SJSA1 (cell line): Measurements from ENCODE around the gene RNF181. TPM values are rescaled to one million over a fixed set of nuclear protein-coding genes. Genes with fewer than 3 reads are reported as not detected.
"Not testable (repeated sequence)": the region's sequence is repeated elsewhere in the genome, so short reads cannot be mapped to it uniquely, and the experiment has no call there.

Experiments
- DNase-seq, 2 experiments: peaks; one replicate each; pipeline ENCODE4 v3.0.0-alpha.2; 2015 to 2020; ENCODE audit warnings: low spot score in 2 of 2, low read depth in 1 of 2
- H3K27ac ChIP-seq: fragments of 250-450 bp; sonication (Bioruptor Pico); 2 replicates; pipeline ENCODE4 v1.5.1; 2020; ENCODE audit warnings: mild to moderate bottlenecking, moderate library complexity
- H3K27me3 ChIP-seq: fragments of 250-450 bp; sonication (Bioruptor Pico); replicated peaks from 2 replicates; pipeline ENCODE4 v1.5.1; 2020; ENCODE audit warnings: mild to moderate bottlenecking, moderate library complexity
- H3K36me3 ChIP-seq: fragments of 250-450 bp; sonication (Bioruptor Pico); 2 replicates; pipeline ENCODE4 v1.5.1; 2020; ENCODE audit warnings: mild to moderate bottlenecking
- H3K4me1 ChIP-seq: fragments of 250-450 bp; sonication (Bioruptor Pico); replicated peaks from 2 replicates; pipeline ENCODE4 v1.6.1; 2021; ENCODE audit warnings: mild to moderate bottlenecking
- H3K4me3 ChIP-seq: fragments of 250-450 bp; sonication (Bioruptor Pico); 2 replicates; pipeline ENCODE4 v1.5.1; 2020; ENCODE audit warnings: mild to moderate bottlenecking
- H3K9me3 ChIP-seq: fragments of 250-450 bp; sonication (Bioruptor Pico); replicated peaks from 2 replicates; pipeline ENCODE4 v1.5.1; 2020; ENCODE audit warnings: mild to moderate bottlenecking
- total RNA-seq: library from RNA; depleted of rRNA; stranded (reverse); fragments of >200 nt; shearing (Covaris generic); gene quantifications from 2 replicates; pipeline ENCODE4 v1.2.3, GENCODE V29; 2014

Gene RNF181
- total RNA-seq, 1 experiment from 2014 or later = 212 TPM

DNA sequence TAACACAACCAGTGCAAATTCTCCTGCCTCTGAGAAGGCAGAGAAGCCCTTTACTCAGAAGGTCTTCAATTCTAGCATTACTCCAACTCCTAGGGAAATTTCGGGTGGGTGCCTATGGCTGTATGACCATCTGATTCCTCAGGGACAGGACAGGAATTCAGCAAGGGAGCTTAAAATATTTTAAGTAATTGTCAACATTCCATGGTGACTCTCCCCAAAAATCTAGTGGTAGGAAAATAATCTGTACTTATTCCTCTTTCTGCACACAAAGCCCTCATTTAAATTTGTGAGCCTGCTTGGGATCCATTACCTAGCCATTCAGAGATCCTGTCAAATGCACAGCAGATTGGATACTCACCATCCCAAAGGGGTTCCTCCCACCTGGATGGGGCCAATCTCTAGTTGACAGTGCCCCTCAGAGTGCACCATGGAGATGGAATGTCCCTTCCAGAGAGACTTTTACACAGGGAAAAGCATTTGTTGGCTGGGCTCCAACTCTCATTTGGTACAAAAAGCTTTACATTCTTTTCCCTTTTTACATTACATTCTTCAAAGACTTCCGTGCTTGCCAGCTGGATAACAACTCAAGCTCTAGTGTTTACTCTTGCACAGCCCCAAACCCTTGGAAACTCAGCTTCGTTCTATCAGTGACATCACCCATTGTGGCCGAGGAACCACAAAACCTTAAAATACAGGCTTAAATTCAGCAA is 10.0 kb downstream of the RNF181 start:
- peak overlapping the region; percentile 42 for H3K27ac ChIP-seq
- no peaks in the 10 kb centered on the region for H3K27me3 ChIP-seq
- no peak overlapping the region for H3K4me3 ChIP-seq
- H3K9me3 ChIP-seq = no peaks in the 10 kb centered on the region
- peaks cover 31% of the 10 kb centered on the region for H3K36me3 ChIP-seq
- DNase-seq = peak; percentile 92 to 95
- H3K4me1 ChIP-seq = peaks cover 44% of the 10 kb centered on the region

GRCh38 chr2:85606116-85606455 is 10.5 kb downstream of the RNF181 start:
- H3K36me3 ChIP-seq = peaks cover 31% of the 10 kb centered on the region
- peaks cover 47% of the 10 kb centered on the region for H3K4me1 ChIP-seq
- H3K27me3 ChIP-seq = no peaks in the 10 kb centered on the region
- DNase-seq = no peak
- H3K4me3 ChIP-seq = no peak overlapping the region
- no peaks in the 10 kb centered on the region for H3K9me3 ChIP-seq
- peak overlapping the region; percentile 54 for H3K27ac ChIP-seq

DNA sequence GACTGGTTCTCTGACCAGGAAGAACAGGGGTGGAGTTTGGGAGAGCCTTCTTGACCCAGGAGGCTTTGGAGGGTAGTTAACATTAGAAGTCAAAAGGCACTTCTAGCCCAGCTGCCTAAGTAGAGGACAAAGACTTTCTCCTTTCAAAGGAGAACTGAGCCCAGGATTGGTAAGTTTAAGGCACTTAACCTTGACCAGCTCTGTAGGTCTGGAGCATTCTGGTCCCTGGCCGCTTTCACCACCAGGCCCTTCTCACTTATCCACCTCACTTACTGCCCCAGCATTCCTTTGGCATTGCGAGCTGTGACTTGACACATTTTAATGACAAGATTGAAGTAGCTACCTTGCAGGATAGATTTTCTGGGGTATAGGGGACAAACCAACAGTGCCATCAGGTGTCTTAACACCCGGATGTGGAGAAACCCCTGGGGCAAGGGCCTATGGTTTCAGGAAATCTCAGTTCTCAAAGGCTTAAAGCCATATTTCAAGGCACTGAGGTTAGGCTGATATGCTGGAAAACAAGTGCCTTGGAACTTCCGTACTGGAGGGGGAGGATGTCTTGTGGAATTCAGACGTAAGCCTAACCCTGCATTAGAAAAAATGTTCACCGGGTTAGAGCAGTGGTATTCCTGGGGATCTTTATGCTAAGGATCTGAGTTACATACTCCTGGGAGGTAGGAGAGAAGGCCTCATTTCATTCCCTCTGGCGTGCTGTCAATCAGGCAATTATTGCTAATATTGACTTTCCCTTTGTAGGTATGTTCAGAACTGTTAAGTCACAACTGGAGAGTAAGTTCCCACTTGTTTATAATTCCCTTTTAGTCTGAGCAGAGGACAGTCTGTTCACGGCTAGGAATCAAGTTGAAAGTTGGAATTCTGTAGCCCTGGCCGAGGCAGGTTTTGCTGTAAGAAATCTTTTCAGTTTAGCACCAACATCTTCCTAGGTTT is 12.0 kb downstream of the RNF181 start:
- Histone ChIP-seq H3K9me3 (no peaks in the 10 kb centered on the region; the same call in 1 of the 2 replicates), H3K36me3 (peaks cover 35% of the 10 kb centered on the region), H3K27me3 (no peaks in the 10 kb centered on the region), H3K27ac (no peak overlapping the region), H3K4me3 (no peak overlapping the region), H3K4me1 (peaks cover 46% of the 10 kb centered on the region)
- DNase-seq = no peak

DNA sequence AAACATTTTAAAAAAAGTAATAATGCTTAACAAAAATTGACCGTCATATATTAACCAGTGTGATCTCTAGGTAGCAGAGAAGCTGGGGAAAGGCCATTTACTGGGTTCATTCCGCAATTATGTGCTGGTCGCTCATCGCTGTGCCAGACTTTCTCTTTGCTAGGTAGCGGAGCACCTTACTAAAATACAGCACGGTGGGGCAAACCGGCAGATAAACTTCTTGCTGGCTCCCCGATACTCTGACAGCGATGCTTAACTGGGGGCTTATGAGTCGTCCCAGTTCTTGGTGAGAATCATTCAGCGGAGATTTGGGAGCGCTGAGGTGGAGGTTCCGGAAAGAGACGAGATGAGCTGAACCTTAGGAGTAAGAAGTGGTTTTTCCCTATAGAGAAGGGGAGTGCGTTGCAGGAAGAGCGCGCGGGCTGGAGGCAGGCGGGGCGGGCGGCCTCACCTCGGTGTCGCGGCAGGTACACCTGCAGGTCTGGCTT is 15.7 kb downstream of the RNF181 start:
- Histone ChIP-seq H3K4me1 (peaks cover 27% of the 10 kb centered on the region), H3K27ac (0 out of 2 replicates have a peak overlapping the region, but pooled peaks have one; percentile 37), H3K4me3 (peak overlapping the region; percentile 90), H3K9me3 (no peaks in the 10 kb centered on the region; the same call in 1 of the 2 replicates), H3K36me3 (peaks cover 38% of the 10 kb centered on the region), H3K27me3 (no peaks in the 10 kb centered on the region)
- DNase-seq = no peak

- peak; percentile 81 to 91 for DNase-seq
- Histone ChIP-seq H3K27me3 (no peaks in the 10 kb centered on the region), H3K27ac (peak within 1 kb of the TSS; percentile 52), H3K9me3 (no peaks in the 10 kb centered on the region; the same call in 1 of the 2 replicates), H3K36me3 (peaks cover 40% of the 10 kb centered on the region), H3K4me1 (peaks cover 21% of the 10 kb centered on the region), H3K4me3 (peak within 1 kb of the TSS; percentile 90)
Observed at GRCh38 chr2:85611705-85612587, 16.4 kb downstream of the RNF181 start, which contains the start of gene C2orf68. C2orf68 (minus strand) TSS chr2:85612066; CDS start chr2:85611984, 82 bp downstream.

DNA sequence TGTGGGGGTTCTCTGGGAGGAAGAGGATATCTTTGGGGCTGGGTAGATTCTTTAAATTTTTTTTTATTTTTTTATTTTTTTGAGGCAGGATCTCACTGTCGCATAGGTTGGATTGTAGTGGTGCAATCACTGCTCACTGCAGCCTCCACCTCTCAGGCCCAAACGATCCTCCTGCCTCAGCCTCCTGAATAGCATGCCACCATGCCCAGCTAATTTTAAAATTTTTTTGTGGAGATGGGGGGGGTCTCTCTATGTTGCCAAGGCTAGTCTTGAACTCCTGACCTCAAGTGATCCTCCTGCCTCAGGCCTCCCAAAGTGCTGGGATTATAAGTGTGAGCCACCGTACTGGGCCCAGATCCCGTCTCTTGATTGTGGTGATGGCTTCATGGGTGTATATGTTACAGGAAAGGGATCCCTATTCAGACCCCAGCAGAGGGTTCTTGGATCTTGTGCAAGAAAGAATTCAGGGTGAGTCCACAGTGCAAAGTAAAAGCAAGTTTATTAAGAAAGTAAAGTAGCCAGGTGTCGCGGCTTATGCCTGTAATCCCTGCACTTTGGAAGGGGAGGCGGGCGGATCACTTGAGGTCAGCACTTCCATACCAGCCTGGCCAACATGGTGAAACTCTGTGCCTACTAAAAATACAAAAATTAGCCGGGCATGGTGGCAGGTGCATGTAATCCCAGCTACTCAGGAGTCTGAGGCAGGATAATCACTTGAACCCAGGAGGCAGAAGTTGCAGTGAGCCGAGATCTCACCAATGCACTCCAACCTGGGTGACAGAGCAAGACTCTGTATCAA is 18.4 kb downstream of the RNF181 start:
- Histone ChIP-seq H3K4me3 (no peak overlapping the region), H3K36me3 (peaks cover 42% of the 10 kb centered on the region), H3K27me3 (no peaks in the 10 kb centered on the region), H3K9me3 (no peaks in the 10 kb centered on the region; the same call in 1 of the 2 replicates), H3K4me1 (peaks cover 25% of the 10 kb centered on the region), H3K27ac (no peak overlapping the region)
- no peak for DNase-seq

DNA sequence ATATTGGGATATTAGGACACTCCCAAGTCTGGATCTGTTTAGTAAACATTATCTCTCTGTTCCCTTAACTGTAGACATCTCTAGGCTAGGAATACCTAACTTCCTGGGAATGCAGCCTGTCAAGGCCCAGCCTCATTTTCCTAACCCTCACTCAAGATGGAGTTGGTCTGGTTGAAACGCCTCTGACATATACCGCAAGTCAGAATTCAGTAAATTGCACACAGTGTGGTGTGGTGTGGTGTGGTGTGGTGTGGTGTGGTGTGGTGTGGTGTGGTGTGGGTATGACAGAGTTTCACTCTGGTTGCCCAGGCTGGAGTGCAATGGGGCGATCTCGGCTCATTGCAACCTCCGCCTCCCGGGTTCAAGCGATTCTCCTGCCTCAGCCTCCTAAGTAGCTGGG is 19.2 kb downstream of the RNF181 start:
- not testable (repeated sequence) for H3K9me3 ChIP-seq

GRCh38 chr2:85615413-85615728 is 19.8 kb downstream of the RNF181 start:
- no peaks in the 10 kb centered on the region for H3K27me3 ChIP-seq
- H3K4me3 ChIP-seq = peak overlapping the region; percentile 97
- H3K36me3 ChIP-seq = peaks cover 45% of the 10 kb centered on the region
- no peak for DNase-seq
- H3K9me3 ChIP-seq = no peaks in the 10 kb centered on the region; the same call in 1 of the 2 replicates
- peaks cover 22% of the 10 kb centered on the region for H3K4me1 ChIP-seq
- H3K27ac ChIP-seq = no peak overlapping the region

More for the DNA sequence above, 19.2 kb downstream of the RNF181 start:
- H3K27ac ChIP-seq, DNase-seq, H3K27me3 ChIP-seq, H3K4me3 ChIP-seq: not testable (repeated sequence)
- Histone ChIP-seq H3K36me3 (peaks cover 43% of the 10 kb centered on the region), H3K4me1 (peaks cover 25% of the 10 kb centered on the region)

- Histone ChIP-seq H3K4me1 (peaks cover 11% of the 10 kb centered on the region), H3K4me3 (peak overlapping the region; percentile 97; the same call in 1 of the 2 replicates), H3K36me3 (peaks cover 63% of the 10 kb centered on the region)
- H3K9me3 ChIP-seq, DNase-seq, H3K27ac ChIP-seq, H3K27me3 ChIP-seq: not testable (repeated sequence)
Observed at GRCh38 chr2:85617723-85618122, 22.2 kb downstream of the RNF181 start.

- no peak overlapping the region for H3K27ac ChIP-seq
- H3K9me3 ChIP-seq = no peaks in the 10 kb centered on the region
- H3K4me3 ChIP-seq = no peak overlapping the region
- DNase-seq = no peak
- H3K36me3 ChIP-seq = peaks cover 79% of the 10 kb centered on the region
- peaks cover 11% of the 10 kb centered on the region for H3K4me1 ChIP-seq
- no peaks in the 10 kb centered on the region for H3K27me3 ChIP-seq
Observed at GRCh38 chr2:85619617-85620016, 24.1 kb downstream of the RNF181 start.

DNA sequence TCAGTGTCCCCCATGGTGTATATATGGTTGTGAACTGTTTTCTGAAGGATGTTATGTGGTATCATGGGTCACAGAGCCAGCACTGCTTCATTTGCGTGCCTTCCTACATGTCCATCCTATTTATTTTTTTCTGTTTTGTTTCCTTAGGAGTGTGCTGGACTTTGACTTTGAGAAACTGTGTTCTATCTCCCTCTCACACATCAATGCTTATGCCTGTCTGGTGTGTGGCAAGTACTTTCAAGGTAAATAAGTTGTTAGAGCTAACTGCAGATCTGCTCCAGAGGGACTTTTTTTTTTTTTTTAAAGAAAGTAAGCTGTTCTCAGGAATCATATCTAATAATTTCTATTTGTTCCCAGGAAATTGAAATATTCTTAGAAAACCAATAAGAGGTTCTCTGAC is 25.8 kb downstream of the RNF181 start:
- Histone ChIP-seq H3K36me3 (peaks cover 93% of the 10 kb centered on the region), H3K4me3 (no peak overlapping the region), H3K27ac (no peak overlapping the region), H3K27me3 (no peaks in the 10 kb centered on the region), H3K4me1 (peaks cover 8% of the 10 kb centered on the region), H3K9me3 (no peaks in the 10 kb centered on the region)
- DNase-seq = no peak

DNA sequence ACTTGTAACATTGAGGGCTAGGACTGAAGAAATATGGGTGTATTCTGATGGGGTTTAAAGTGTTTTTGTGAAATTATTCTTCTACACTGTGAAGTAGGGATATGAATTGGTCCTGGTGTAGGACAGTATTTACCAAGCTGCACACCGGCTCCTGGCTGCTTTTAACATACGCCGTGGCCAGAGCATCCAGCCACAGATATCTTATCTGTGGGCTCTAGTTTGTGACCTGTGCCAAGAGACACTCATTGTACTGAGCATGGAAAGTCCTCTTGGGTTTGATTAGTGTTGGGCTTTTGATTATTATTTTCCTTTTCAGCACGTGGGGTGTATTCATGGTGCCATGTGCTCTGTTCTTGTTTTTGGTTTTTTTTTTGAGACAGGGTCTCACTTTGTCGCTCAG is 28.4 kb downstream of the RNF181 start:
- Histone ChIP-seq H3K27me3 (no peaks in the 10 kb centered on the region), H3K36me3 (peaks cover 97% of the 10 kb centered on the region), H3K4me3 (no peak overlapping the region), H3K27ac (no peak overlapping the region), H3K4me1 (no peaks in the 10 kb centered on the region), H3K9me3 (no peaks in the 10 kb centered on the region)
- no peak for DNase-seq
